NCI-H2196 treated with DMSO at 0.1 percent for 48 hours (cell line): ENCODE data around the gene PKIB.
A peak's percentile ranks its signal among the peaks of the same experiment; 100 is the strongest.
"Not testable (repeated sequence)": the region's sequence is repeated elsewhere in the genome, so short reads cannot be mapped to it uniquely, and the experiment has no call there.

Experiments used
- DNase-seq: peaks from one replicate; lab custom pipeline; 2025; ENCODE audit not compliant: unreplicated experiment; lab: John Stamatoyannopoulos, UW

PKIB gene

GRCh38 chr6:122620428-122620827, 10.2 kb downstream of the PKIB start:
- DNase-seq: no peak

GRCh38 chr6:122620902-122621301, 10.7 kb downstream of the PKIB start:
- DNase-seq: peak; percentile 24

DNA sequence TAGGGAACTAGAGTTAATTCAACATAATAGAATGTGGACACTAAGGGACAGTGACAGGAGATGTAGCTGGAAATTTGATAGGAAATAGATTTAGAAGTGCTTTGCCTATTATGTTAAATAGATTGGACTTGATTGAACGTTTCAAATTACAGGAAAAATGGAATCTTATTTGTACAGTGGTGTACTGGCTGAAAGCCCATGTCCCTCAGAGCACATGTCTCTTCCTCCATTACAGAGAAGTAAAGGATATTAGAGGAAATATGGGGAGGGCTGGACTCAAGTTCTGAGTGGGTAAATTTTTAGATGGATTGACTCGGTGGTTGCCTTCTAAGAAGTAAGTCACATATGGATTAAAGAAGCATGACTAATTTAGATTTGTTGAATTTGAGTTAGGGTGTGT, 11.4 kb downstream of the PKIB start:
- peak; percentile 35 for DNase-seq

- no peak for DNase-seq
Measured at GRCh38 chr6:122622479-122622878, 12.3 kb downstream of the PKIB start.

- no peak for DNase-seq
Measured at GRCh38 chr6:122623279-122623678, 13.1 kb downstream of the PKIB start.

- DNase-seq: no peak
Measured at GRCh38 chr6:122624853-122625252, 14.6 kb downstream of the PKIB start.

DNA sequence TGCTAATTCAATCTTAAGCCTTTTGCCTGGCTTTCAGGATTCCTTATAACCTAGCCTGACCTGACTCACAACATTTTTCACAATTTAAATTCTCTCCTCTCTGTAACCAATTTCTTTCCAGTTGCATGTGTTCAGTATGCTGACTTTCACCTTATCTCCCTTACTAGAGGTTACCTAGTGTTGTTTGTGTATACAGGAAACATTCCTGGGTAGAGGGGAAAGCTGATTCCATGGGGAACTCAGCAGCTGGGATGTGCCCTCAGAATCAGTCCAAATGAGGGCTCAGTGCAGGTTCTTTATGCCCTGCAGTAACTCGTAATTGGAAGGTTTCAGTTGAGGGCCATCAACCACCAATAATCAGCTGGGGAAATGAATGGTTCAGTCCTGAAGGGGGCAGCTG, 18.5 kb downstream of the PKIB start:
- no peak for DNase-seq

DNA sequence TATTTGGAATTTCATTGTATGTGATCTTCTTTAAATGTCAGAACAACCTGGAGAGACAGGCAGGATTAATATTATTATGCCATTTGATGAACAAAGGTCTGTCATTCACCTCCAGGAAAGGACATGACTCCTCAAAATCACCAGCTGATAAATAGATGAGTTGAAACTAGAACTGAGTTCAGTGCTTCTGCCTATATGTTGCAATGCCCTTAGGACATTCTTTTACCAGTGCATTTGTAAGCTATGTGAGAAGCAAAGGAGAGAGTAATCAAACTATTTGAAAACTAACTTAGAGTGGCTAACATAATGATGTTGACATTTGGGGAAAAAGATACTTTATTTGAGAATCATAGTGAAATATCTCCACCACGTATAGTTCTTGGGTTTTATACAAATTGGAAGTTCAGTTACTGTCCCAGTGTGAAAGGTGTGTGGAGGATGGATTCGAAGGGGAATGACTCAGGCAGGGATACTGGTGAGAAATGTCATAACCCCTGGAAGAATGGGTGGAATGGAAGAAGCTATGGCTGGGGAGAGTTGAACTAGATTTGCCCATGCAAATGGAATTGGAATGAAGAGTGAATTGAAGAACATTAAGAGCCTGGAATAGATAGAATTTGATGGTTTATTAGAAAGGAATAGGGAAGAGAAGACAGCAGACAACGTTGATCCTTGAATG, 21.5 kb downstream of the PKIB start:
- DNase-seq: no peak

DNA sequence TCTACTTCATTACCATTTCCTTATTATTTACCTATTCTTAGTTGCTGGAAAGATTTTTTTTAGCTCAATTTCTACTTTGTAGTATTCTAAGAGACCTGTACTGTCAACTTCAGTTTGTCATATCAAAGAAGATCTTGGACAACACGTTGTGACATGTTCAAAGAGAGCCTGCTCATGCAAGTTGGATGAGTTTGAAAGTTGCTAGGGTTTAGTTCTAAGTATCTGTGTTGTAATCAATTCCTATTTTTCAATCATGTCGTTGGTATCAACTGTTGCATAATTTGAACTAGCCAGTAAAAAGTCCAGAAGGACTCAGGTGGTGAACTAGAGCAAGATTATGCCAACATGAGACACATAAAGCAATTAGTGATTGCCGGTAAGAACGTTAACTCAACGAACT, 30.2 kb downstream of the PKIB start:
- DNase-seq: no peak

- no peak for DNase-seq
Measured at GRCh38 chr6:122641819-122642218, 31.6 kb downstream of the PKIB start.

GRCh38 chr6:122642604-122643003, 32.4 kb downstream of the PKIB start:
- not testable (repeated sequence) for DNase-seq

GRCh38 chr6:122645256-122645655, 35.1 kb downstream of the PKIB start:
- no peak for DNase-seq

DNA sequence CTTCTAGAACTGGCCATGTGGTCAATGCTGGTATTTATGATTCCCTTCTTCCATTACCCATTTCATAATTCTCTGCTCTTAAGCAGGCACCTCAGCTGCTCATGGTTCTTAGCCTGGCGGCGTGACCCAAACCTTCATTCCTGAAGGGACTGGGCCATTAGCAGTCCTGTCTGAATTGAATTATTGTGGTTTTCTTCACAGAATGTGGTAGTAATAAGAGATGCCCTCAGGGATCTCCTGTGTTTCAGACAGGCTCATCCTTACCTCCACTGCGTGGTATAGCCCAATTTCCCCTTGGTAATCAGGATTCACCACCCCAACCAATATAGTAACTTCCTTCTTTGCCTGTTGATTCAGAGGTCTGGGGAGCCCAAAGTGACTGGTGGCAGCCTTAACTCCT, 37.6 kb downstream of the PKIB start:
- no peak for DNase-seq

DNA sequence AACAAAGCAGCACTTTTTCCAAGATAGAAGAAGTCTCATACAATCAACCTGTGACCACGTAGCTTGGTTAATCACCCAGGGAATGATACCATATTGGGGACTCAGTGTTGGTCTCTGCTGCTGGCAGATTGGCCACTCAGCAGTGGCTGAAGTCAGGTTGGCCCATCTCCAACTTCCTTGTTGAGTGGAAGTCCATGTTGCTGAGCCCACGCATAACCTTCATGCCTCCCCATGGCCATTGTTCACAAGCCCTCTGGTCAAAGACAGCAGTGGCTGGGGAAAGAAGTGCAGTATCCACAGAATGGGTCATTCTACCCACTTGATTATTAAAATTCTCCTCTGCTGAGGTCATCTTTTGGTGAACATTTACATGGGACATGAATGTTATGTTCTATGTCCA, 38.5 kb downstream of the PKIB start:
- no peak for DNase-seq

DNA sequence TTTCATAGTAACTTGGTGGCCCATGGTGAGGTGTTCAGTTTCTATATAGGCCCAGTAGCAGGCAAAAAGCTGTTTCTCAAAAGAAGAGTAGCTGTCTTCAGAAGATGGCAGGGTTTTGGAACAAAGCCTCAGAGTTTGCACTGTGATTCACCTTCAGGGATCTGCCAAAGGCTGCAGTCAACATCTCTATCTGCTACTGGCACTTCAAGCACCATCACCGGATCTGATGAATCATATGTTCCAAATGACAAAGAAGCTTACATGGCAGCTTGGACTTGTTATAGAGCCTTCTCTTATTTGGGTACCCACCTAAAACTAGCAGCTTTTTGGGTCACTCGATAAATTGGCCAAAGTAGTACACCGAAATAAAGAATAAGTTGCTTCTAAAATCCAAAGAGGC, 39.5 kb downstream of the PKIB start:
- DNase-seq: no peak

DNA sequence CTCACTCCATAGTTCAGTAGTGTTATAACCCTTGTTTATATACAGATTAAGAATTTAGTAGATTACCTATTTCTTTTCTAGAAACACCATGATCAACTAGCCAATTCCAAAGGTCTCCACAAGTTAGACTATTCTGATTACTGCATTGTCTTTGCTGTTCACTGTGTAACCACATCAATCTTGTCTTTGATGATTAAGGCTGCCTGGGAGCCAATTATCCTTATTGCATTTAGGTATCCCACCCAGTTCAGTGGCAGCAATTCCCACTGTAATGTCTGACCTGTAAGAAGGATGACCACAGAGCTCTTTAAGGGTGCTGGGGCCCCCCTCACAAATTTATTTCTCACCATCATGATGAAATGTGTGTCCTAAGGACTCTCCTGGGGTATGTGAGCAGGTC, 40.2 kb downstream of the PKIB start:
- DNase-seq: no peak

- DNase-seq: no peak
Measured at GRCh38 chr6:122651031-122651430, 40.8 kb downstream of the PKIB start.

- DNase-seq: no peak
Measured at GRCh38 chr6:122651604-122652003, 41.4 kb downstream of the PKIB start.

GRCh38 chr6:122652431-122652830, 42.2 kb downstream of the PKIB start:
- DNase-seq: no peak

GRCh38 chr6:122653094-122653493, 42.9 kb downstream of the PKIB start:
- DNase-seq: no peak

DNA sequence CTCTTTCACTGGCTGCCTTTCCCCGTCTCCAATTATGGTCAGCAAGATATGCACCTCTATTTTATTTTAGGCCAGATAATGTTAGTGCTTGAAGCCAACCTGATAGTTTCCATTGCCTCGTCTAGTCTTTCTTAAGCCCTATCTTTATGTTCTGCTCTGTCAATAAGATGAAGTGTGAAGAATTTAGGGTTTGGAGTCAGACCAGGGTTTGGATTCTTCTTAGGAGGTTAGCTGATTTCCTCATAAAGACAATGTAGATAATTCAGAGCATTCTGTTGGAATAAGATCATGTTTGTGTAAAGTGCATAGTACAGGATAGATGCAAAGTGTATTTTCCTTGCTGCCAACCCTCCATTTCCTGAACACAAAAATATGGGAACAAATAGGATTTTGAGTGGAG, 43.8 kb downstream of the PKIB start:
- no peak for DNase-seq

- DNase-seq: no peak
Measured at GRCh38 chr6:122657601-122658000, 47.4 kb downstream of the PKIB start.

DNA sequence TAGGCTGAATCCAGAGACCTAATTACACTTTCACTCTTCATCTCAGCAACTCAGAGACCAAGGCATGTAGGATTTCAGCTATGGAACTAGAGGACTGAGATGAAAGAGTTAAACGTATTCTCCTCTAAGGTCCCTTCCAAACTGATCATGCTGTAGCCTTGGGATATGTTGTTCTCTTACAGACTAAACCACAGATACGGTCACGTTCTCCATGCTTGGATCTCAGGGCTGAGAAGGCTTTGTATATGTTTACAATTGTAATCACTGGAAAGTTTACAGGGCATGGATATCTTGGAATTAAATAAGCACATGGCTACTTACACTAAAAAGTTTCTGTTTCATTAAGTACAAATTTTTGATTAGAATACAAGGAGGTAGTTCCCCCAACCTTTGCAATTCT, 50.1 kb downstream of the PKIB start:
- no peak for DNase-seq

- DNase-seq: no peak
Measured at GRCh38 chr6:122663981-122664380, 53.8 kb downstream of the PKIB start.
